ENCODE results near the gene EIF2B5.

DNA sequence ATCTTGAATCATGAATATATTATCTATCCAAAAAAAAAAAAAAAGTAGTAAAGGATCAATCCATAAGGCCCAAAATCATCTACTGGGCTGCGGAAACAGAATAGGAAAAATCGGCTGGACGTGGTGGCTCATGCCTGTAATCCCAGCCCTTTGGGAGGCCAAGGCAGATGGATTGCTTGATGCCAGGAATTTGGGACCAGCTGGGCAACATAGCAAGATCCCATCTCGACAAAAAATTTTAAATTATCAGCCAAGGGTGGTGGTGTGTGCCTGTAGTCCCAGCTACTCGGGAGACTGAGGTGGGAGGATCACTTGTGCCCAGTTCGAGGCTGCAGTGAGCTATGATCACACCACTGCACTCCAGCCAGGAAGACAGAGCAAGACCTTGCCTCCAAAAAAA is 14.0 kb downstream of the EIF2B5 start:
- TF ChIP-seq POLR2A (IDR thresholded peaks at IDR 0.05; ENCODE audit: low read depth, low read length): no peak
- TF ChIP-seq POLR2AphosphoS5 (IDR thresholded peaks at IDR 0.05; ENCODE audit: low read depth, low read length): no peak
- TF ChIP-seq TAF1 (IDR thresholded peaks at IDR 0.05; ENCODE audit: borderline replicate concordance, low read depth, low read length): no peak
